ENCODE data around the gene ASB15.
A peak's percentile ranks its signal among the peaks of the same experiment; 100 is the strongest.
"Not testable (repeated sequence)": the region's sequence is repeated elsewhere in the genome, so short reads cannot be mapped to it uniquely, and the experiment has no call there.

ASB15 gene

DNA sequence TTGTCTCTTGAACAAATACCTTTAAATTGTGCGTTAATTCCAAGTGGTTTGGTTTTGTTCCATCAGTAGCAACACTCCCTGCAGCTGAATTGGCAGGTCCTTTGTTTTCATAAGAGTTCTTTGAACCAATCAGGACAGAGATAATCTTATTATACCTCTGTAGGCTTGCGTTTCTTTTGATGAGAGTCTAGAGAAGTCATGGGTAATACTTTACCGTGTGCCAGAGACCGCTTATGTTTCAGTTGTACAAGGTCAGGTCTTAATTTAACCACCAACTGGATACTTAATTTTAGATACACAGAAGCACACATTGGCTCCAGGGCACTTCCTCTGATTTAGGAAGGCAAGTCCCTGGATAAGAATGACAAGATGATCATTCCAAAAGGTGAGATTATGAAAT is at the start of gene ASB15:
Gene ASB15, plus strand, starts transcription at position 292 of the 400 bp plus-strand sequence. CDS start 12,682 bp downstream, outside the sequence.
- Histone ChIP-seq H3F3A (ENCODE audit: low read depth) (no peaks in the 10 kb centered on the region), H3K4me3 (ENCODE audit: low read length, poor library complexity, severe bottlenecking) (no peak within 1 kb of the TSS), H3K9me2 (replicated peaks; ENCODE audit: low read depth, low read length) (no peaks in the 10 kb centered on the region), H3K4me2 (ENCODE audit: low read depth, low read length, poor library complexity, severe bottlenecking) (no peak within 1 kb of the TSS), H3K36me3 (ENCODE audit: insufficient read depth, low read length) (no peaks in the 10 kb centered on the region), H3K9ac (ENCODE audit: low read depth, low read length, poor library complexity, severe bottlenecking) (no peak within 1 kb of the TSS), H3K9me3 (ENCODE audit: insufficient read depth, low read depth, low read length) (no peaks in the 10 kb centered on the region), H3K27me3 (ENCODE audit: insufficient read depth, low read length, poor library complexity, severe bottlenecking) (peaks cover 4% of the 10 kb centered on the region), H3K79me2 (ENCODE audit: insufficient read depth, low read length) (no peaks in the 10 kb centered on the region), H2AFZ (ENCODE audit: low read length) (no peak within 1 kb of the TSS), H3K4me1 (ENCODE audit: insufficient read depth, low read length, poor library complexity, severe bottlenecking) (no peaks in the 10 kb centered on the region), H4K20me1 (ENCODE audit: insufficient read depth, low read length, poor library complexity, severe bottlenecking) (no peaks in the 10 kb centered on the region)
- TF ChIP-seq EZH2phosphoT487 (IDR thresholded peaks at IDR 0.05; ENCODE audit: borderline replicate concordance): no peak
- TF ChIP-seq, protein P1, sequence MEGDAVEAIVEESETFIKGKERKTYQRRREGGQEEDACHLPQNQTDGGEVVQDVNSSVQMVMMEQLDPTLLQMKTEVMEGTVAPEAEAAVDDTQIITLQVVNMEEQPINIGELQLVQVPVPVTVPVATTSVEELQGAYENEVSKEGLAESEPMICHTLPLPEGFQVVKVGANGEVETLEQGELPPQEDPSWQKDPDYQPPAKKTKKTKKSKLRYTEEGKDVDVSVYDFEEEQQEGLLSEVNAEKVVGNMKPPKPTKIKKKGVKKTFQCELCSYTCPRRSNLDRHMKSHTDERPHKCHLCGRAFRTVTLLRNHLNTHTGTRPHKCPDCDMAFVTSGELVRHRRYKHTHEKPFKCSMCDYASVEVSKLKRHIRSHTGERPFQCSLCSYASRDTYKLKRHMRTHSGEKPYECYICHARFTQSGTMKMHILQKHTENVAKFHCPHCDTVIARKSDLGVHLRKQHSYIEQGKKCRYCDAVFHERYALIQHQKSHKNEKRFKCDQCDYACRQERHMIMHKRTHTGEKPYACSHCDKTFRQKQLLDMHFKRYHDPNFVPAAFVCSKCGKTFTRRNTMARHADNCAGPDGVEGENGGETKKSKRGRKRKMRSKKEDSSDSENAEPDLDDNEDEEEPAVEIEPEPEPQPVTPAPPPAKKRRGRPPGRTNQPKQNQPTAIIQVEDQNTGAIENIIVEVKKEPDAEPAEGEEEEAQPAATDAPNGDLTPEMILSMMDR (conservative IDR thresholded peaks at IDR 0.05; ENCODE audit: low read length): no peak

DNA sequence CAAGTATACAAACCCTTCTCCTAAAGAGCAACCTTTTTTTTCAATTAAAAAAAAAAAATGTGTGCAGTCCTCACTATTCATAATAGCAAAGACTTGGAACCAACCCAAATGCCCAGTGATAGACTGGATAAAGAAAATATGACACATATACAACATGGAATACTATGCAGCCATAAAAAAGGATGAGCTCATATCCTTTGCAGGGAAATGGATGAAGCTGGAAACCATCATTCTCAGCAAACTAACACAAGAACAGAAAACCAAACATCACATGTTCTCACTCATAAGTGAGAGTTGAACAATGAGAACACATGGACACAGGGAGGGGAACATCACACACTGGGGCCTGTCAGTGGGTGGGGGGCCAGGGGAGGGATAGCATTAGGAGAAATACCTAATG is 49.5 kb upstream of the ASB15 start:
- not testable (repeated sequence) for H3K27me3 ChIP-seq (ENCODE audit: insufficient read depth, low read length, poor library complexity, severe bottlenecking); H3K9ac ChIP-seq (ENCODE audit: low read depth, low read length, poor library complexity, severe bottlenecking); H3K9me3 ChIP-seq (ENCODE audit: insufficient read depth, low read depth, low read length); H3K4me2 ChIP-seq (ENCODE audit: low read depth, low read length, poor library complexity, severe bottlenecking); H3K9me2 ChIP-seq (replicated peaks; ENCODE audit: low read depth, low read length); H3F3A ChIP-seq (ENCODE audit: low read depth); H3K4me3 ChIP-seq (ENCODE audit: low read length, poor library complexity, severe bottlenecking); H2AFZ ChIP-seq (ENCODE audit: low read length)
- Histone ChIP-seq H4K20me1 (ENCODE audit: insufficient read depth, low read length, poor library complexity, severe bottlenecking) (peaks cover 15% of the 10 kb centered on the region), H3K36me3 (ENCODE audit: insufficient read depth, low read length) (peaks cover 14% of the 10 kb centered on the region), H3K79me2 (ENCODE audit: insufficient read depth, low read length) (peaks cover 45% of the 10 kb centered on the region), H3K4me1 (ENCODE audit: insufficient read depth, low read length, poor library complexity, severe bottlenecking) (peaks cover 35% of the 10 kb centered on the region)

DNA sequence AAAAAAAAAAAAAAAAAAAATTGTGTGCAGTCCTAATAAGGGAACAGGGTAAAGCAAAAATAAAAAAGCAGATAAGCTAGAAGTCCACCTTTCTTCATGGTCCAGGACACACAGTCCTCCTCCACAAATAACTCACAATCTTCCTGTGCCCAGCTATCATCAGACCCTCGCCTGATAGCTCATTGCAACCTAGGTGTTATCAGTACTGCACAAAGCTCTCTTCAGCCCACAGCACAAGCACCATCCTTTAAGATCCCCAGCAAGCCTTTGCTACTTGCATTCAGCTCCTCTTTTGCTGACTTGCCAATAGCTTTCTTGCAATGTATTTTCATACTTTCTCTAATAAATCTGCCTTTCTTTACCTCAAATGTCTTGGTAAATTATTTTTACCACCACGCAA is 49.0 kb upstream of the ASB15 start:
- H3K4me3 ChIP-seq (ENCODE audit: low read length, poor library complexity, severe bottlenecking): peak overlapping the region; percentile 35
- no peak overlapping the region for H3K9ac ChIP-seq (ENCODE audit: low read depth, low read length, poor library complexity, severe bottlenecking)
- peaks cover 30% of the 10 kb centered on the region for H3K4me1 ChIP-seq (ENCODE audit: insufficient read depth, low read length, poor library complexity, severe bottlenecking)
- no peaks in the 10 kb centered on the region for H3F3A ChIP-seq (ENCODE audit: low read depth)
- peak overlapping the region; percentile 99 for H3K4me2 ChIP-seq (ENCODE audit: low read depth, low read length, poor library complexity, severe bottlenecking)
- H4K20me1 ChIP-seq (ENCODE audit: insufficient read depth, low read length, poor library complexity, severe bottlenecking): peaks cover 15% of the 10 kb centered on the region
- no peaks in the 10 kb centered on the region for H3K9me2 ChIP-seq (replicated peaks; ENCODE audit: low read depth, low read length)
- H2AFZ ChIP-seq (ENCODE audit: low read length): no peak overlapping the region
- no peaks in the 10 kb centered on the region for H3K27me3 ChIP-seq (ENCODE audit: insufficient read depth, low read length, poor library complexity, severe bottlenecking)
- TF ChIP-seq, protein P1 (conservative IDR thresholded peaks at IDR 0.05; ENCODE audit: low read length): no peak
- TF ChIP-seq EZH2phosphoT487 (IDR thresholded peaks at IDR 0.05; ENCODE audit: borderline replicate concordance): no peak
- peaks cover 14% of the 10 kb centered on the region for H3K36me3 ChIP-seq (ENCODE audit: insufficient read depth, low read length)
- peaks cover 45% of the 10 kb centered on the region for H3K79me2 ChIP-seq (ENCODE audit: insufficient read depth, low read length)
- H3K9me3 ChIP-seq (ENCODE audit: insufficient read depth, low read depth, low read length): no peaks in the 10 kb centered on the region

DNA sequence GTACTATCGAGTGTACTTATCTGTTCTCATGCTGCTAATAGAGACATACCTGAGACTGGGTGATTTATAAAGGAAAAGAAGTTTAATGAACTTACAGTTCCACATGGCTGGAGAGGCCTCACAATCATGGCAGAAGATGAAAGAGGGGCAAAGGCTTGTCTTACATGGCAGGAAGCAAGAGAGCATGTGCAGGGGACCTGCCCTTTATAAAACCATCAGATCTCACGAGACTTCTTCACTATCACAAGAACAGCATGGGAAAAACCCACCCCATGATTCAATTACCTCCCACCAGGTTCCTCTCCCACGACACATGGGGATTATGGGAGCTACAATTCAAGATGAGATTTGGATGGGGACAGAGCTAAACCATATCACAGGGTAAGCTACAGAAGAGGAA is 48.5 kb upstream of the ASB15 start:
- Histone ChIP-seq H3K9ac (ENCODE audit: low read depth, low read length, poor library complexity, severe bottlenecking) (no peak overlapping the region), H3K4me2 (ENCODE audit: low read depth, low read length, poor library complexity, severe bottlenecking) (peak overlapping the region; percentile 99), H3K4me1 (ENCODE audit: insufficient read depth, low read length, poor library complexity, severe bottlenecking) (peaks cover 31% of the 10 kb centered on the region), H2AFZ (ENCODE audit: low read length) (no peak overlapping the region), H3K27me3 (ENCODE audit: insufficient read depth, low read length, poor library complexity, severe bottlenecking) (no peaks in the 10 kb centered on the region), H3F3A (ENCODE audit: low read depth) (no peaks in the 10 kb centered on the region), H3K9me3 (ENCODE audit: insufficient read depth, low read depth, low read length) (no peaks in the 10 kb centered on the region), H3K4me3 (ENCODE audit: low read length, poor library complexity, severe bottlenecking) (peak overlapping the region; percentile 35), H3K36me3 (ENCODE audit: insufficient read depth, low read length) (peaks cover 14% of the 10 kb centered on the region), H3K79me2 (ENCODE audit: insufficient read depth, low read length) (peaks cover 42% of the 10 kb centered on the region), H4K20me1 (ENCODE audit: insufficient read depth, low read length, poor library complexity, severe bottlenecking) (peaks cover 12% of the 10 kb centered on the region), H3K9me2 (replicated peaks; ENCODE audit: low read depth, low read length) (no peaks in the 10 kb centered on the region)
- no peak for TF ChIP-seq EZH2phosphoT487 (IDR thresholded peaks at IDR 0.05; ENCODE audit: borderline replicate concordance)
- TF ChIP-seq, protein P1 (conservative IDR thresholded peaks at IDR 0.05; ENCODE audit: low read length): no peak
